IMR-90 (cell line): ENCODE measurements around the gene KATNIP. TPM values are rescaled to one million over a fixed set of nuclear protein-coding genes. Genes with fewer than 3 reads are reported as not detected.
"Not testable (repeated sequence)": the region's sequence is repeated elsewhere in the genome, so short reads cannot be mapped to it uniquely, and the experiment has no call there.

Experiments
- ATAC-seq: fragments of 200-7000 bp; cut with Tn5 transposase; 2 replicates; pipeline ENCODE4 v1.9.1; 2020; ENCODE audit warnings: low read depth, mild to moderate bottlenecking, moderate library complexity
- BruUV-seq: library from RNA; stranded (reverse); fragments of 400-500 nt; replicated peaks from 2 replicates; lab custom pipeline; 2021; lab: Mats Ljungman, UMichigan
- CTCF ChIA-PET: fragments of 300-600 bp; formaldehyde crosslinking; extraction: SDS; loops from one replicate; lab custom pipeline; 2021; ENCODE audit warnings: antibody characterized with exemption; lab: Yijun Ruan, JAX
- POLR2A ChIA-PET: fragments of 300-600 bp; sonication (Branson Sonifier 250); formaldehyde crosslinking; loops from one replicate; lab custom pipeline; 2022; ENCODE audit warnings: antibody characterized with exemption; ENCODE audit not compliant: unreplicated experiment; lab: Charles Lee
- DNase-seq: peaks from one replicate; pipeline ENCODE4 v3.0.0; 2013
- H2AFZ ChIP-seq: replicated peaks from 2 replicates; pipeline ENCODE3; 2013; ENCODE audit warnings: low read length, mild to moderate bottlenecking; ENCODE audit not compliant: poor library complexity
- H2AK5ac ChIP-seq: 2 replicates; pipeline ENCODE4 v1.6.1; 2013; ENCODE audit warnings: low read depth, low read length, inconsistent platforms
- H2AK9ac ChIP-seq: replicated peaks from 2 replicates; pipeline ENCODE3; 2013; ENCODE audit warnings: mild to moderate bottlenecking, low read depth, low read length, moderate library complexity; ENCODE audit not compliant: poor library complexity
- H2BK120ac ChIP-seq: 2 replicates; pipeline ENCODE4 v1.6.1; 2013; ENCODE audit warnings: low read depth, low read length, inconsistent platforms
- H2BK15ac ChIP-seq: 3 replicates; pipeline ENCODE4 v1.6.1; 2013; ENCODE audit warnings: low read depth, low read length, inconsistent platforms
- H2BK20ac ChIP-seq: 2 replicates; pipeline ENCODE4 v1.6.1; 2013; ENCODE audit warnings: low read depth, mild to moderate bottlenecking, inconsistent platforms, low read length, moderate library complexity
- H2BK5ac ChIP-seq: 2 replicates; pipeline ENCODE4 v1.6.1; 2013; ENCODE audit warnings: mild to moderate bottlenecking, low read depth, low read length, inconsistent platforms; ENCODE audit not compliant: poor library complexity, severe bottlenecking
- H3K14ac ChIP-seq: replicated peaks from 2 replicates; pipeline ENCODE4 v1.6.1; 2013; ENCODE audit warnings: low read depth, low read length, inconsistent platforms
- H3K18ac ChIP-seq: 2 replicates; pipeline ENCODE4 v1.6.1; 2013; ENCODE audit warnings: low read depth, low read length, control low read depth
- H3K23ac ChIP-seq: 2 replicates; pipeline ENCODE4 v1.6.1; 2013; ENCODE audit warnings: low read depth, low read length, inconsistent platforms
- H3K27ac ChIP-seq: 2 replicates; pipeline ENCODE4 v1.5.1; 2013; ENCODE audit warnings: mild to moderate bottlenecking, control low read depth, low read length; ENCODE audit not compliant: insufficient read depth
- H3K27me3 ChIP-seq: 2 replicates; pipeline ENCODE4 v1.6.1; 2013; ENCODE audit warnings: low read length; ENCODE audit not compliant: control insufficient read depth, insufficient read depth
- H3K36me3 ChIP-seq: 2 replicates; pipeline ENCODE4 v1.6.1; 2013; ENCODE audit warnings: low read length, mixed read lengths; ENCODE audit not compliant: control insufficient read depth, insufficient read depth
- H3K4ac ChIP-seq: 2 replicates; pipeline ENCODE4 v1.6.1; 2013; ENCODE audit warnings: low read depth, low read length, inconsistent platforms
- H3K4me1 ChIP-seq: 2 replicates; pipeline ENCODE4 v1.6.1; 2013; ENCODE audit warnings: low read length, mixed read lengths; ENCODE audit not compliant: control insufficient read depth, insufficient read depth
- H3K4me2 ChIP-seq: 2 replicates; pipeline ENCODE4 v1.6.1; 2013; ENCODE audit warnings: low read depth, mild to moderate bottlenecking, control low read depth, low read length, moderate library complexity
- H3K4me3 ChIP-seq: 2 replicates; pipeline ENCODE4 v1.5.1; 2013; ENCODE audit warnings: low read depth, mild to moderate bottlenecking, control low read depth, low read length, moderate library complexity; ENCODE audit not compliant: insufficient read depth
- H3K56ac ChIP-seq: 2 replicates; pipeline ENCODE4 v1.6.1; 2013; ENCODE audit warnings: low read length, inconsistent platforms; ENCODE audit not compliant: insufficient read depth; ENCODE audit errors: extremely low read depth
- H3K79me1 ChIP-seq, 2 experiments: 2 replicates each; pipeline ENCODE4 v1.6.1; 2013; ENCODE audit warnings: low read length in 2 of 2, inconsistent platforms in 1 of 2, low read depth in 1 of 2
- H3K9ac ChIP-seq: 2 replicates; pipeline ENCODE4 v1.6.1; 2013; ENCODE audit warnings: low read depth, low read length, control low read depth
- H3K9me1 ChIP-seq: 2 replicates; pipeline ENCODE4 v1.6.1; 2013; ENCODE audit warnings: low read length, inconsistent platforms; ENCODE audit not compliant: insufficient read depth
- H3K9me3 ChIP-seq: 2 replicates; pipeline ENCODE4 v1.6.1; 2013; ENCODE audit warnings: low read length; ENCODE audit not compliant: control insufficient read depth, insufficient read depth
- H4K20me1 ChIP-seq: 2 replicates; pipeline ENCODE4 v1.6.1; 2013; ENCODE audit warnings: low read length, inconsistent platforms; ENCODE audit not compliant: insufficient read depth
- H4K5ac ChIP-seq: 2 replicates; pipeline ENCODE4 v1.6.1; 2013; ENCODE audit warnings: mild to moderate bottlenecking, low read depth, low read length, control low read depth
- H4K8ac ChIP-seq, 2 experiments: 2 replicates each; pipeline ENCODE4 v1.6.1; 2013; ENCODE audit warnings: low read depth in 2 of 2, low read length in 2 of 2, control low read depth in 1 of 2, inconsistent platforms in 1 of 2
- H4K91ac ChIP-seq: 2 replicates; pipeline ENCODE4 v1.6.1; 2013; ENCODE audit warnings: low read depth, low read length, inconsistent platforms; ENCODE audit not compliant: insufficient read depth
- MAFK ChIP-seq: IDR thresholded peaks from 2 replicates; pipeline ENCODE4 v1.6.1; 2012; ENCODE audit warnings: low read depth, low read length, improper control_type of control experiment
- MAZ ChIP-seq: IDR thresholded peaks from 2 replicates; pipeline ENCODE4 v1.6.1; 2012; ENCODE audit warnings: low read depth, mild to moderate bottlenecking, low read length, improper control_type of control experiment, moderate library complexity, borderline replicate concordance
- MXI1 ChIP-seq: IDR thresholded peaks from 2 replicates; pipeline ENCODE4 v1.6.1; 2012; ENCODE audit warnings: low read depth, mild to moderate bottlenecking, low read length, moderate library complexity, borderline replicate concordance
- NFE2L2 ChIP-seq: fragments of 150-350 bp; IDR thresholded peaks from 2 replicates; pipeline ENCODE4 v1.6.1; 2016; ENCODE audit warnings: low read depth, mild to moderate bottlenecking, low read length
- RAD21 ChIP-seq: IDR thresholded peaks from 2 replicates; pipeline ENCODE4 v1.6.1; 2012; ENCODE audit warnings: low read length, improper control_type of control experiment
- WGBS, 2 experiments: methylation state at CpG; one replicate each; pipeline versions ENCODE4 v1.1.5 to v1.1.7; 2013; ENCODE audit warnings: missing lambda C conversion rate in 2 of 2; ENCODE audit not compliant: insufficient read length in 1 of 2; ENCODE audit errors: extremely low coverage in 2 of 2; 5-methylcytosine and 5-hydroxymethylcytosine counted together
- dilution Hi-C: fragments of 300-500 bp; cut with HindIII; formaldehyde crosslinking; loops from one replicate; pipeline ENCODE4 v1.14.3; 2018; ENCODE audit warnings: low sequenced_read_pairs; ENCODE audit not compliant: unreplicated experiment
- in situ Hi-C: fragments of 300-500 bp; cut with MboI; formaldehyde crosslinking; loops from 3 replicates; pipeline ENCODE4 v1.14.3; 2019; ENCODE audit warnings: low sequenced_read_pairs, inconsistent platforms, mixed read lengths
- intact Hi-C: fragments of 100-400 bp; cut with micrococcal nuclease; formaldehyde crosslinking; loops from 2 replicates; pipeline ENCODE4 v1.10.0; 2022
- polyA plus RNA-seq, 3 experiments: library from polyadenylated mRNA; depleted of rRNA; stranded (reverse); fragments of >200 nt; gene quantifications; 2 replicates each; pipeline ENCODE4 v1.2.3, GENCODE V29; 2012; ENCODE audit warnings: low replicate concordance in 1 of 3
- total RNA-seq: library from RNA; depleted of rRNA; stranded (reverse); fragments of >200 nt; gene quantifications from 2 replicates; pipeline ENCODE4 v1.2.3, GENCODE V29; 2012

Gene KATNIP
- total and polyA plus RNA-seq, 2 of the 4 experiments (the other 2 are of a cell fraction): 16.7 to 18.6 TPM

DNA sequence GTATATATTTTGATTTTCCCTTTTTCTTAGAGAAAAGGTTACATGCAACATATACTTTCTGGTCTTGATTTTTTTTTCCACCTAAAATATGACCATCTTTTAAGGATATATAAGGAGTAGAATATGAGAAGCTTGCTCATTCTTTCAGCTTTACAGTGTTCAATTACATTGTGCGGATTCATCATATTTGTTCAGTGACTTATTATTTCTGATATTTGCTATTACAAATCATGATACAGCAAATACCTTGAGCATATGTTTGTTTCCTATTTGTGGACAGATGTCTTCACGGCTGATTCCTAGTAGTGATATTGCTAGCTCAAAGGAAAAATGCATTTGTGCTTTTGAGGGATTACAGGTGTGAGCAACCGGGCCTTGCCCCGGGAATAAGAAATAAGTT is 18.1 kb downstream of the KATNIP start:
- Histone ChIP-seq H3K18ac (no peak overlapping the region), H3K56ac (no peak overlapping the region), H2BK15ac (no peak overlapping the region), H3K4me2 (no peak overlapping the region), H4K91ac (no peak overlapping the region), H3K4ac (no peak overlapping the region), H3K27me3 (no peaks in the 10 kb centered on the region), H2BK5ac (no peak overlapping the region), H3K36me3 (0 out of 2 replicates have a peak, but pooled peaks cover 1% of the 10 kb centered on the region), H3K4me3 (no peak overlapping the region), H3K79me1 (peaks cover 6 to 25% of the 10 kb centered on the region in 2 experiments), H2AFZ (no peak overlapping the region), H3K14ac (no peak overlapping the region), H3K23ac (no peak overlapping the region), H3K4me1 (peaks cover 6% of the 10 kb centered on the region; the same call in 1 of the 2 replicates), H4K20me1 (no peaks in the 10 kb centered on the region), H2BK120ac (no peak overlapping the region), H3K9ac (no peak overlapping the region), H3K27ac (no peak overlapping the region), H2AK9ac (no peak overlapping the region), H2BK20ac (no peak overlapping the region), H4K8ac (no peak overlapping the region), H3K9me3 (no peaks in the 10 kb centered on the region), H2AK5ac (no peak overlapping the region), H4K5ac (no peak overlapping the region), H3K9me1 (peaks cover 8% of the 10 kb centered on the region; the same call in 1 of the 2 replicates)
- in situ Hi-C loops: no loop called here
- POLR2A ChIA-PET: no interaction called here
- intact Hi-C loops: no loop called here
- no peak for DNase-seq
- dilution Hi-C loops: no loop called here
- CTCF ChIA-PET: interaction anchor here (0.7 kb wide), 1 partner anchor 582 kb away, joined by 4 read pairs; no protein-coding TSS in a partner anchor
- no CpG with 5 or more reads among the region's 4 CpGs for WGBS, 2 experiments
- TF ChIP-seq RAD21 (no peak), NFE2L2 (peak; percentile 36; the same call in 1 of the 2 replicates), MAFK (0 out of 2 replicates have a peak, but pooled peaks have one; percentile 3), MXI1 (no peak), MAZ (no peak)
- no TSS peak for BruUV-seq
- no peak for ATAC-seq

GRCh38 chr16:27570986-27571385 is 21.0 kb downstream of the KATNIP start:
- POLR2A ChIA-PET: not testable (repeated sequence)

More at GRCh38 chr16:27570986-27571385, 21.0 kb downstream of the KATNIP start:
- intact Hi-C loops, ATAC-seq, H4K8ac ChIP-seq, H3K9me3 ChIP-seq, H4K5ac ChIP-seq, H2BK15ac ChIP-seq, H4K20me1 ChIP-seq, dilution Hi-C loops, H3K9ac ChIP-seq, H3K9me1 ChIP-seq, H2BK5ac ChIP-seq, DNase-seq, H3K23ac ChIP-seq, in situ Hi-C loops, H3K4ac ChIP-seq, H2BK20ac ChIP-seq, CTCF ChIA-PET, H2AK5ac ChIP-seq, H2AFZ ChIP-seq, H3K4me3 ChIP-seq, H3K27me3 ChIP-seq, H3K27ac ChIP-seq, BruUV-seq, H3K14ac ChIP-seq, H3K4me2 ChIP-seq, H3K36me3 ChIP-seq, H2AK9ac ChIP-seq, H3K18ac ChIP-seq, H3K56ac ChIP-seq, H2BK120ac ChIP-seq, H3K4me1 ChIP-seq, H4K91ac ChIP-seq: not testable (repeated sequence)
- WGBS, 2 experiments: 100% methylated on average over 1 of the region's 8 CpGs; no CpG with 5 or more reads in 1 of the 2 experiments
- H3K79me1 ChIP-seq: peaks cover 0 to 20% of the 10 kb centered on the region in 2 experiments; a peak in 3 of 4 replicates
